Endothelial cell of umbilical vein (primary cell): ENCODE data around the gene MEF2C. TPM values are rescaled to one million over a fixed set of nuclear protein-coding genes. Genes with fewer than 3 reads are reported as not detected.

Experiments used
- Bru-seq: library from RNA; stranded (reverse); fragments of 400-500 nt; gene quantifications from one replicate; lab custom pipeline; 2021; lab: Mats Ljungman, UMichigan
- BruChase-seq, 2 experiments: library from RNA; stranded (reverse); fragments of 400-500 nt; gene quantifications; one replicate each; lab custom pipeline; 2021; lab: Mats Ljungman, UMichigan
- BruUV-seq: library from RNA; stranded (reverse); fragments of 400-500 nt; replicated peaks from 2 replicates; lab custom pipeline; 2021; lab: Mats Ljungman, UMichigan
- CTCF ChIA-PET: fragments of 300-600, 350-600 bp; sonication (Branson Sonifier 250); formaldehyde crosslinking; loops from one replicate; lab custom pipeline; 2021; ENCODE audit warnings: antibody characterized with exemption, inconsistent platforms; lab: Charles Lee
- POLR2A ChIA-PET: fragments of 300-600, 350-600 bp; sonication (Branson Sonifier 250); formaldehyde crosslinking; loops from one replicate; lab custom pipeline; 2021; ENCODE audit warnings: antibody characterized with exemption, inconsistent platforms; lab: Charles Lee
- DNase-seq: peaks from one replicate; pipeline ENCODE4 v3.0.0-alpha.2; 2011; ENCODE audit warnings: low read depth, low spot score
- FAIRE-seq: peaks from 2 replicates; lab custom pipeline; 2011; peaks lifted over from hg19 to GRCh38; lab: Jason Lieb, UNC
- H2AFZ ChIP-seq: 2 replicates; pipeline ENCODE4 v1.6.0; 2012; ENCODE audit warnings: low read depth, low read length, control low read depth, inconsistent platforms
- H3K27ac ChIP-seq: 2 replicates; pipeline ENCODE4 v1.5.1; 2011; ENCODE audit warnings: low read depth, mild to moderate bottlenecking, control low read depth, low read length, moderate library complexity; ENCODE audit not compliant: insufficient read depth
- H3K27me3 ChIP-seq, 2 experiments: 2 replicates each; pipeline versions ENCODE4 v1.6.0 to v1.6.1; 2011; ENCODE audit warnings: low read length in 2 of 2, mixed read lengths in 1 of 2; ENCODE audit not compliant: control insufficient read depth in 2 of 2, insufficient read depth in 2 of 2
- H3K36me3 ChIP-seq, 2 experiments: 2 replicates in 1 of 2; 3 replicates in 1 of 2; pipeline ENCODE4 v1.5.1; 2011; ENCODE audit warnings: low read length in 2 of 2, mild to moderate bottlenecking in 1 of 2, moderate library complexity in 1 of 2; ENCODE audit not compliant: control insufficient read depth in 2 of 2, insufficient read depth in 2 of 2; ENCODE audit errors: extremely low read depth in 1 of 2
- H3K4me1 ChIP-seq: 3 replicates; pipeline ENCODE4 v1.5.1; 2011; ENCODE audit warnings: mild to moderate bottlenecking, low read length; ENCODE audit not compliant: control insufficient read depth, insufficient read depth; ENCODE audit errors: extremely low read depth
- H3K4me2 ChIP-seq: 2 replicates; pipeline ENCODE4 v1.6.1; 2011; ENCODE audit warnings: low read length, control low read depth, mixed read lengths; ENCODE audit not compliant: insufficient read depth
- H3K4me3 ChIP-seq, 3 experiments: fragments of 200-600 bp in 1 of 3; sonication (generic), shearing (Covaris generic) in 1 of 3; replicated peaks in 1 of 3; 2 replicates each; pipeline ENCODE4 v1.5.1; 2011 to 2016; ENCODE audit warnings: control low read depth in 3 of 3, low read length in 3 of 3, mild to moderate bottlenecking in 2 of 3, inconsistent platforms in 1 of 3, low read depth in 1 of 3, moderate library complexity in 1 of 3; ENCODE audit not compliant: insufficient read depth in 1 of 3
- H3K79me2 ChIP-seq: 2 replicates; pipeline ENCODE4 v1.6.0; 2012; ENCODE audit warnings: low read length, inconsistent platforms; ENCODE audit not compliant: control insufficient read depth, insufficient read depth
- H3K9ac ChIP-seq: replicated peaks from 2 replicates; pipeline ENCODE3; 2011; ENCODE audit warnings: low read length, control low read depth; ENCODE audit not compliant: insufficient read depth; ENCODE audit errors: extremely low read depth
- H3K9me1 ChIP-seq: replicated peaks from 3 replicates; pipeline ENCODE4 v1.6.0; 2011; ENCODE audit warnings: mild to moderate bottlenecking, low read length; ENCODE audit not compliant: control insufficient read depth, insufficient read depth; ENCODE audit errors: extremely low read depth
- H3K9me3 ChIP-seq: replicated peaks from 2 replicates; pipeline ENCODE4 v1.5.1; 2012; ENCODE audit warnings: low read length, inconsistent platforms; ENCODE audit not compliant: control insufficient read depth, insufficient read depth
- H4K20me1 ChIP-seq: replicated peaks from 2 replicates; pipeline ENCODE3; 2011; ENCODE audit warnings: mild to moderate bottlenecking, low read length; ENCODE audit not compliant: control insufficient read depth, insufficient read depth; ENCODE audit errors: extremely low read depth
- EZH2 ChIP-seq: IDR thresholded peaks from 2 replicates; pipeline ENCODE4 v1.6.1; 2012; ENCODE audit warnings: borderline replicate concordance, low read depth, mild to moderate bottlenecking, moderate library complexity, low read length, inconsistent platforms; ENCODE audit not compliant: severe bottlenecking
- FOS ChIP-seq: IDR thresholded peaks from 2 replicates; pipeline ENCODE4 v1.6.1; 2011; ENCODE audit warnings: mild to moderate bottlenecking, low read length, moderate library complexity, borderline replicate concordance; ENCODE audit not compliant: insufficient read depth
- GATA2 ChIP-seq: IDR thresholded peaks from 2 replicates; pipeline ENCODE4 v1.7.0; 2011; ENCODE audit warnings: low read depth, mild to moderate bottlenecking, moderate library complexity, mixed read lengths, low read length; ENCODE audit not compliant: insufficient read length, insufficient read depth
- JUN ChIP-seq: IDR thresholded peaks from 2 replicates; pipeline ENCODE4 v1.6.1; 2011; ENCODE audit warnings: borderline replicate concordance, low read depth; ENCODE audit not compliant: insufficient read length, insufficient read depth
- MAX ChIP-seq: IDR thresholded peaks from 2 replicates; pipeline ENCODE4 v1.6.1; 2011; ENCODE audit not compliant: insufficient read depth, insufficient read length
- POLR2A ChIP-seq: IDR thresholded peaks from 2 replicates; pipeline ENCODE4 v1.6.1; 2012; ENCODE audit warnings: low read depth, mild to moderate bottlenecking, control low read depth, low read length
- POLR2AphosphoS5 ChIP-seq: IDR thresholded peaks from 2 replicates; pipeline ENCODE4 v1.6.1; 2012; ENCODE audit warnings: low read depth, mild to moderate bottlenecking, control low read depth, low read length, moderate library complexity; ENCODE audit not compliant: insufficient read depth
- dilution Hi-C: fragments of 300-500 bp; cut with MboI; formaldehyde crosslinking; loops from one replicate; pipeline ENCODE4 v1.15.0; 2019; ENCODE audit warnings: low sequenced_read_pairs; ENCODE audit not compliant: extremely low pct_ligation_motif_present
- intact Hi-C: fragments of 100-400 bp; cut with micrococcal nuclease; formaldehyde crosslinking; loops from one replicate; pipeline ENCODE4 v1.10.0; 2022
- long read RNA-seq: library from polyadenylated mRNA; stranded (forward); transcript quantifications from one replicate; pipeline ENCODE4 v2.0.0, GENCODE V29; 2021
- polyA minus RNA-seq, 3 experiments: library from RNA; depleted of rRNA, polyadenylated mRNA; stranded (reverse); fragments of >200 nt; gene quantifications; 1 replicate in 1 of 3; 2 replicates in 2 of 3; pipeline ENCODE4 v1.2.3, GENCODE V29; 2011
- polyA plus RNA-seq, 4 experiments: library from polyadenylated mRNA; depleted of rRNA in 3 of 4; stranded (reverse) in 3 of 4; unstranded in 1 of 4; fragments of >200 nt; gene quantifications; 2 replicates each; pipeline versions ENCODE4 v1.2.1 to v1.2.3, GENCODE V29; 2011 to 2012; ENCODE audit warnings: missing spikeins in 1 of 4
- total RNA-seq: library from RNA; stranded (reverse); gene quantifications from 2 replicates; pipeline ENCODE4 v1.2.3, GENCODE V29; 2021
- TF ChIP-seq, protein P1 (sequence below), 2 donors: IDR thresholded peaks; 1 replicate in 1 of 2; 2 replicates in 1 of 2; pipeline ENCODE4 v1.5.1; 2011; ENCODE audit warnings: low read length in 2 of 2, mild to moderate bottlenecking in 2 of 2, moderate library complexity in 2 of 2, control low read depth in 1 of 2, inconsistent platforms in 1 of 2, low read depth in 1 of 2; ENCODE audit not compliant: insufficient read depth in 1 of 2; ENCODE audit errors: extremely low read depth in 1 of 2

Gene MEF2C
- total RNA-seq, result 58.3 and 67.7 TPM in 2 replicates
- 16.1 and 21.2 TPM in 2 replicates for polyA plus RNA-seq
- 13.3 and 14.3 TPM in 2 replicates for polyA plus RNA-seq (2011; cell fraction: cytosol; rRNA removed)
- polyA plus RNA-seq (2011; cell fraction: nucleus; rRNA removed), result 25.1 and 28.5 TPM in 2 replicates
- 15.1 and 19.4 TPM in 2 replicates for polyA plus RNA-seq (2012)
- polyA minus RNA-seq, result 73.3 and 86.9 TPM in 2 replicates
- polyA minus RNA-seq (2011; cell fraction: cytosol; rRNA and poly(A)+ RNA removed), result not detected
- 155 and 171 TPM in 2 replicates for polyA minus RNA-seq (2011; cell fraction: nucleus; rRNA and poly(A)+ RNA removed)
- percentile 93 among the genes with signal in this experiment for Bru-seq, nascent RNA
- BruChase-seq, experiment 1, labeled RNA remaining after a 6-hour chase, result percentile 51 among the genes with signal in this experiment
- percentile 64 among the genes with signal in this experiment for BruChase-seq, experiment 2, labeled RNA remaining after a 2-hour chase
- long read RNA-seq, full-length matches to known transcripts, result 20 of 82 reads
- long read RNA-seq, partial matches to known transcripts, result 2 of 82 reads
- long read RNA-seq, other reads (novel, unspliced or antisense), result 60 of 82 reads

DNA sequence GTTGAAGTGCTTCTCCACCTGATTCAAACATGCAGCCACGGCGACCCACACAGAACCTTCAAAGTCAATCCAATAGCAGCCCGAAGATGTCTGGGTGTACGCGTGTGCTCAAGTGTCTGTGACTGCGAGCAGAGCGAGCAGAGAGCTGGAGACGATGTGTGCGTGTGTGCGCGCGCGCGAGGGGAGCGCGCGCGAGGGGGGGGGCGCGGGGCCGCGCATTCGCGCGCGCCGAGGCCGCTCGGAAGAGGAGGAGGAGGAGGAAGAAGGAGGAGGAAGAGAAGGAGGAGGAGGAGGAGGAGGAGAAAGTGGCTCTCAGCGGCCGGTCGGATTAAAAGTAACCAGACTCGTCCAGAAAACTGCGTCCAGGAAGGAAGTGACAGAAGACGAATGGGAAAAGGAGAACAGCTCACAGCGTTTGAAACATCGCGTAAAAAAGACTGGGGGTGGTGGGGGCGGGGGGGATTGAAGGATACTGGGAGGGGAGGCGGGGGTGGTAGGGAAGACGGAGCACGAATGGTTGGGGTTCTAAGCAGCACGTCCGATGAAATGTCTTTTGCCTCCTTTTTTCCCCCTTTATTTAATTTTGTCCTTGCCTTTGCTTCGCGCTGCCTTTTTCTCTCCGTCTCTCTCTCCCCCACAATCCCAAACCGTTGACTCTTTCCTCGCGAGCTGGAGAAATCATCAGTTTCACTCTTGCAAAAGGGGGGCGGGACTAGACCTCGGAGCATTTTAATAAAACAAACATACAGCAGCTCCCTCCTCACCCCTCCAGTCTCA is at the start of gene MEF2C:
Gene MEF2C (minus strand): TSS at position 126 of the 777 bp plus-strand sequence. CDS start 59,396 bp downstream, outside the sequence.
- H3K9me1 ChIP-seq, result no peaks in the 10 kb centered on the region
- FAIRE-seq (peak; percentile 81), DNase-seq (peak; percentile 96)
- ChIA-PET POLR2A (interaction anchor here (0.6 to 2.1 kb wide), 12 partner anchors 8 to 1526 kb away, joined by 3 to 26 read pairs (median 4); partner anchors contain the start of gene CETN3), CTCF (interaction anchor here (0.6 to 7.8 kb wide), 13 partner anchors 12 to 1382 kb away, joined by 3 to 164 read pairs (median 5); no protein-coding TSS in a partner anchor)
- H3K27me3 ChIP-seq, result no peaks in the 10 kb centered on the region
- H3K9ac ChIP-seq, result peak within 1 kb of the TSS; percentile 97
- peaks cover 39% of the 10 kb centered on the region for H3K79me2 ChIP-seq
- dilution Hi-C loops (no loop called here), intact Hi-C loops (loop anchor here (1.0 to 10.0 kb wide), 8 partner anchors 56 to 1382 kb away; no protein-coding TSS in a partner anchor)
- H4K20me1 ChIP-seq, result no peaks in the 10 kb centered on the region
- peak within 1 kb of the TSS; percentile 95 for H3K27ac ChIP-seq
- H3K9me3 ChIP-seq, result no peaks in the 10 kb centered on the region
- H3K4me3 ChIP-seq, result peak within 1 kb of the TSS; percentile 79 to 100 (median 100)
- H3K4me2 ChIP-seq, result peak within 1 kb of the TSS; percentile 99
- BruUV-seq, result no TSS peak
- peak within 1 kb of the TSS; percentile 71 for H2AFZ ChIP-seq
- peak; percentile 70 for TF ChIP-seq POLR2A
- TF ChIP-seq FOS, result no peak
- no peak for TF ChIP-seq MAX
- TF ChIP-seq, protein P1, sequence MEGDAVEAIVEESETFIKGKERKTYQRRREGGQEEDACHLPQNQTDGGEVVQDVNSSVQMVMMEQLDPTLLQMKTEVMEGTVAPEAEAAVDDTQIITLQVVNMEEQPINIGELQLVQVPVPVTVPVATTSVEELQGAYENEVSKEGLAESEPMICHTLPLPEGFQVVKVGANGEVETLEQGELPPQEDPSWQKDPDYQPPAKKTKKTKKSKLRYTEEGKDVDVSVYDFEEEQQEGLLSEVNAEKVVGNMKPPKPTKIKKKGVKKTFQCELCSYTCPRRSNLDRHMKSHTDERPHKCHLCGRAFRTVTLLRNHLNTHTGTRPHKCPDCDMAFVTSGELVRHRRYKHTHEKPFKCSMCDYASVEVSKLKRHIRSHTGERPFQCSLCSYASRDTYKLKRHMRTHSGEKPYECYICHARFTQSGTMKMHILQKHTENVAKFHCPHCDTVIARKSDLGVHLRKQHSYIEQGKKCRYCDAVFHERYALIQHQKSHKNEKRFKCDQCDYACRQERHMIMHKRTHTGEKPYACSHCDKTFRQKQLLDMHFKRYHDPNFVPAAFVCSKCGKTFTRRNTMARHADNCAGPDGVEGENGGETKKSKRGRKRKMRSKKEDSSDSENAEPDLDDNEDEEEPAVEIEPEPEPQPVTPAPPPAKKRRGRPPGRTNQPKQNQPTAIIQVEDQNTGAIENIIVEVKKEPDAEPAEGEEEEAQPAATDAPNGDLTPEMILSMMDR (IDR thresholded peaks at IDR 0.05; ENCODE audit: extremely low read depth in 1 of 2, insufficient read depth in 1 of 2, low read depth in 1 of 2, low read length in 2 of 2), result no peak
- TF ChIP-seq POLR2AphosphoS5, result peak; percentile 45
- no peak for TF ChIP-seq JUN
- no peak for TF ChIP-seq EZH2
- TF ChIP-seq GATA2, result no peak
- H3K36me3 ChIP-seq, result no peaks in the 10 kb centered on the region
- peaks cover 31% of the 10 kb centered on the region for H3K4me1 ChIP-seq
